Measurements from ENCODE around the gene ADRA2C. TPM values are rescaled to one million over a fixed set of nuclear protein-coding genes. Genes with fewer than 3 reads are reported as not detected.

Gene ADRA2C
- total RNA-seq, 2 experiments from 2014 or later, result not detected

GRCh38 chr4:3805026-3805425 lies 38.8 kb downstream of the ADRA2C start:
- Mint-ChIP-seq H3K27me3 (peaks cover 5% of the 10 kb centered on the region), H3K4me1 (no peaks in the 10 kb centered on the region), H3K4me3 (no peak overlapping the region), H3K36me3 (no peaks in the 10 kb centered on the region), H3K27ac (no peak overlapping the region), H3K9me3 (no peaks in the 10 kb centered on the region)
- ATAC-seq (ENCODE audit: low read depth), result no peak
- no peak for DNase-seq
- POLR2A ChIA-PET, result no interaction called here

- DNase-seq (no peak), ATAC-seq (ENCODE audit: low read depth) (no peak)
- no peaks in the 10 kb centered on the region for H3K9me3 Mint-ChIP-seq
- no peaks in the 10 kb centered on the region for H3K36me3 Mint-ChIP-seq
- POLR2A ChIA-PET, result no interaction called here
- no peak overlapping the region for H3K27ac Mint-ChIP-seq
- H3K4me3 Mint-ChIP-seq, result no peak overlapping the region
- H3K27me3 Mint-ChIP-seq, result peaks cover 5% of the 10 kb centered on the region
- no peaks in the 10 kb centered on the region for H3K4me1 Mint-ChIP-seq
Measured at GRCh38 chr4:3805731-3806130, 39.5 kb downstream of the ADRA2C start.

- POLR2A ChIA-PET, result no interaction called here
- H3K27me3 Mint-ChIP-seq, result peaks cover 5% of the 10 kb centered on the region
- no peak overlapping the region for H3K4me3 Mint-ChIP-seq
- H3K4me1 Mint-ChIP-seq, result no peaks in the 10 kb centered on the region
- H3K36me3 Mint-ChIP-seq, result no peaks in the 10 kb centered on the region
- no peak overlapping the region for H3K27ac Mint-ChIP-seq
- no peak for ATAC-seq (ENCODE audit: low read depth)
- DNase-seq, result no peak
- H3K9me3 Mint-ChIP-seq, result no peaks in the 10 kb centered on the region
Measured at GRCh38 chr4:3807311-3807710, 41.1 kb downstream of the ADRA2C start.

GRCh38 chr4:3807822-3808496 lies 41.8 kb downstream of the ADRA2C start:
- Mint-ChIP-seq H3K9me3 (no peaks in the 10 kb centered on the region), H3K36me3 (no peaks in the 10 kb centered on the region), H3K27ac (no peak overlapping the region), H3K4me3 (no peak overlapping the region), H3K4me1 (no peaks in the 10 kb centered on the region), H3K27me3 (peaks cover 5% of the 10 kb centered on the region)
- DNase-seq (no peak), ATAC-seq (ENCODE audit: low read depth) (no peak)
- POLR2A ChIA-PET, result no interaction called here

- DNase-seq, result no peak
- Mint-ChIP-seq H3K27me3 (peaks cover 5% of the 10 kb centered on the region), H3K4me1 (no peaks in the 10 kb centered on the region), H3K27ac (no peak overlapping the region), H3K36me3 (no peaks in the 10 kb centered on the region), H3K9me3 (no peaks in the 10 kb centered on the region), H3K4me3 (no peak overlapping the region)
- POLR2A ChIA-PET, result no interaction called here
- no peak for ATAC-seq (ENCODE audit: low read depth)
Measured at GRCh38 chr4:3808597-3808996, 42.4 kb downstream of the ADRA2C start.

- no peak overlapping the region for H3K4me3 Mint-ChIP-seq
- no peaks in the 10 kb centered on the region for H3K9me3 Mint-ChIP-seq
- H3K27me3 Mint-ChIP-seq, result peaks cover 5% of the 10 kb centered on the region
- no peak overlapping the region for H3K27ac Mint-ChIP-seq
- DNase-seq (no peak), ATAC-seq (ENCODE audit: low read depth) (no peak)
- no peaks in the 10 kb centered on the region for H3K36me3 Mint-ChIP-seq
- H3K4me1 Mint-ChIP-seq, result no peaks in the 10 kb centered on the region
- POLR2A ChIA-PET, result no interaction called here
Measured at GRCh38 chr4:3809028-3809427, 42.8 kb downstream of the ADRA2C start.

- Mint-ChIP-seq H3K9me3 (no peaks in the 10 kb centered on the region), H3K4me3 (no peak overlapping the region), H3K4me1 (no peaks in the 10 kb centered on the region), H3K36me3 (no peaks in the 10 kb centered on the region), H3K27me3 (peaks cover 5% of the 10 kb centered on the region), H3K27ac (no peak overlapping the region)
- no peak for ATAC-seq (ENCODE audit: low read depth)
- no peak for DNase-seq
- POLR2A ChIA-PET, result no interaction called here
Measured at GRCh38 chr4:3809451-3810110, 43.4 kb downstream of the ADRA2C start.

- POLR2A ChIA-PET, result no interaction called here
- Mint-ChIP-seq H3K9me3 (no peaks in the 10 kb centered on the region), H3K27ac (no peak overlapping the region), H3K4me1 (no peaks in the 10 kb centered on the region), H3K36me3 (no peaks in the 10 kb centered on the region), H3K4me3 (no peak overlapping the region), H3K27me3 (peaks cover 5% of the 10 kb centered on the region)
- ATAC-seq (ENCODE audit: low read depth) (no peak), DNase-seq (no peak)
Measured at GRCh38 chr4:3810111-3810680, 44.0 kb downstream of the ADRA2C start.

GRCh38 chr4:3810796-3811485 lies 44.8 kb downstream of the ADRA2C start:
- H3K27ac Mint-ChIP-seq, result no peak overlapping the region
- no peak for ATAC-seq (ENCODE audit: low read depth)
- no peak for DNase-seq
- POLR2A ChIA-PET, result no interaction called here
- no peaks in the 10 kb centered on the region for H3K9me3 Mint-ChIP-seq
- peaks cover 5% of the 10 kb centered on the region for H3K27me3 Mint-ChIP-seq
- H3K4me1 Mint-ChIP-seq, result no peaks in the 10 kb centered on the region
- H3K4me3 Mint-ChIP-seq, result no peak overlapping the region
- no peaks in the 10 kb centered on the region for H3K36me3 Mint-ChIP-seq

- Mint-ChIP-seq H3K36me3 (no peaks in the 10 kb centered on the region), H3K27me3 (peaks cover 5% of the 10 kb centered on the region), H3K4me1 (no peaks in the 10 kb centered on the region), H3K9me3 (no peaks in the 10 kb centered on the region), H3K4me3 (no peak overlapping the region), H3K27ac (no peak overlapping the region)
- DNase-seq (no peak), ATAC-seq (ENCODE audit: low read depth) (no peak)
- POLR2A ChIA-PET, result no interaction called here
Measured at GRCh38 chr4:3811621-3812020, 45.4 kb downstream of the ADRA2C start.

- Mint-ChIP-seq H3K9me3 (no peaks in the 10 kb centered on the region), H3K36me3 (no peaks in the 10 kb centered on the region), H3K4me1 (no peaks in the 10 kb centered on the region), H3K27ac (no peak overlapping the region), H3K4me3 (no peak overlapping the region), H3K27me3 (peaks cover 5% of the 10 kb centered on the region)
- no peak for DNase-seq
- no peak for ATAC-seq (ENCODE audit: low read depth)
- POLR2A ChIA-PET, result no interaction called here
Measured at GRCh38 chr4:3812211-3812934, 46.2 kb downstream of the ADRA2C start.

- H3K9me3 Mint-ChIP-seq, result no peaks in the 10 kb centered on the region
- POLR2A ChIA-PET, result no interaction called here
- no peak for DNase-seq
- no peak overlapping the region for H3K4me3 Mint-ChIP-seq
- H3K27me3 Mint-ChIP-seq, result no peaks in the 10 kb centered on the region
- ATAC-seq (ENCODE audit: low read depth), result no peak
- H3K36me3 Mint-ChIP-seq, result no peaks in the 10 kb centered on the region
- H3K27ac Mint-ChIP-seq, result no peak overlapping the region
- no peaks in the 10 kb centered on the region for H3K4me1 Mint-ChIP-seq
Measured at GRCh38 chr4:3813151-3814052, 47.2 kb downstream of the ADRA2C start.
